Peyer's patch (tissue), 4 donors: Measurements from ENCODE around the gene FIGLA. TPM values are rescaled to one million over a fixed set of nuclear protein-coding genes. Genes with fewer than 3 reads are reported as not detected.
"Not testable (repeated sequence)": the region's sequence is repeated elsewhere in the genome, so short reads cannot be mapped to it uniquely, and the experiment has no call there.

Experiments used
- DNase-seq, 3 donors: peaks; one replicate each; pipeline ENCODE4 v3.0.0-alpha.2; 2017 to 2019
- H3K27ac ChIP-seq, 4 donors: fragments of 200-600 bp; sonication (generic); one replicate each; pipeline ENCODE4 v1.5.1; 2016 to 2019
- H3K27me3 ChIP-seq, 2 donors: fragments of 200-600 bp; sonication (generic); one replicate each; pipeline ENCODE4 v1.5.1; 2019
- H3K36me3 ChIP-seq, 3 donors: fragments of 200-600 bp; sonication (generic); one replicate each; pipeline ENCODE4 v1.5.1; 2016 to 2019
- H3K4me1 ChIP-seq, 4 donors: fragments of 200-600 bp; sonication (generic); one replicate each; pipeline ENCODE4 v1.5.1; 2016 to 2019
- H3K4me3 ChIP-seq, 4 donors: fragments of 200-600 bp; sonication (generic); 1 replicate in 3 of 4; 2 replicates in 1 of 4; pipeline ENCODE4 v1.5.1; 2016 to 2019; ENCODE audit warnings: mild to moderate bottlenecking in 1 of 4
- H3K9me3 ChIP-seq, 4 donors: fragments of 200-600 bp; sonication (generic); one replicate each; pipeline ENCODE4 v1.5.1; 2016 to 2019; ENCODE audit warnings: mild to moderate bottlenecking in 1 of 4
- POLR2A ChIP-seq, 2 donors: fragments of 450-650 bp; IDR thresholded peaks; one replicate each; pipeline ENCODE4 v1.5.1; 2017; ENCODE audit warnings: antibody characterized with exemption in 2 of 2, mild to moderate bottlenecking in 2 of 2, moderate library complexity in 2 of 2
- total RNA-seq, 4 donors: library from RNA; depleted of rRNA; stranded (reverse); fragments of >200 nt; gene quantifications; one replicate each; pipeline ENCODE4 v1.1.0, GENCODE V29; 2016
- TF ChIP-seq, protein P1 (sequence below), 6 experiments: fragments of 450-650 bp in 4 of 6; fragments of 200-600 bp in 2 of 6; sonication (generic) in 1 of 6; IDR thresholded peaks; one replicate each; pipeline ENCODE4 v1.5.1; 2017 to 2019; ENCODE audit warnings: antibody characterized with exemption in 6 of 6, mild to moderate bottlenecking in 3 of 6, moderate library complexity in 1 of 6

The FIGLA gene
- total RNA-seq, 4 donors from 2014 or later: not detected

DNA sequence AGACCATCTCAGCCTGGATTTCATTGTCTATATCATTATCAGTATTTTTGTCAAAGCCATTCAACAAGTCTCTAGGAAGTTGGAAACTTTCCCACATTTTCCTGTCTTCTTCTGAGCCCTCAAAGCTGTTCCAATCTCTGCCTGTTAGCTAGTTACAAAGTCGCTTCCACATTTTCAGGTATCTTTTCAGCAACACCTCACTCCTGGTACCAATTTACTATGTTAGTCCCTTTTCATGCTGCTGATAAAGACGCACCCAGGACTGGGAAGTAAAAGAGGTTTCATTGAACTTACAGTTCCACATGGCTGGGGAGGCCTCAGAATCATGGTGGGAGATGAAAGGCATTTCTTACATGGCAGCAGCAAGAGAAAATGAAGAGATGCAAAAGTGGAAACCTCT lies 9.3 kb upstream of the FIGLA start:
- no peaks in the 10 kb centered on the region for H3K4me1 ChIP-seq
- no peak overlapping the region for H3K27ac ChIP-seq
- peaks cover 0 to 6% (median 0%) of the 10 kb centered on the region in 4 donors for H3K9me3 ChIP-seq
- DNase-seq: no peak
- H3K4me3 ChIP-seq: no peak overlapping the region
- H3K36me3 ChIP-seq: no peaks in the 10 kb centered on the region
- TF ChIP-seq, protein P1, sequence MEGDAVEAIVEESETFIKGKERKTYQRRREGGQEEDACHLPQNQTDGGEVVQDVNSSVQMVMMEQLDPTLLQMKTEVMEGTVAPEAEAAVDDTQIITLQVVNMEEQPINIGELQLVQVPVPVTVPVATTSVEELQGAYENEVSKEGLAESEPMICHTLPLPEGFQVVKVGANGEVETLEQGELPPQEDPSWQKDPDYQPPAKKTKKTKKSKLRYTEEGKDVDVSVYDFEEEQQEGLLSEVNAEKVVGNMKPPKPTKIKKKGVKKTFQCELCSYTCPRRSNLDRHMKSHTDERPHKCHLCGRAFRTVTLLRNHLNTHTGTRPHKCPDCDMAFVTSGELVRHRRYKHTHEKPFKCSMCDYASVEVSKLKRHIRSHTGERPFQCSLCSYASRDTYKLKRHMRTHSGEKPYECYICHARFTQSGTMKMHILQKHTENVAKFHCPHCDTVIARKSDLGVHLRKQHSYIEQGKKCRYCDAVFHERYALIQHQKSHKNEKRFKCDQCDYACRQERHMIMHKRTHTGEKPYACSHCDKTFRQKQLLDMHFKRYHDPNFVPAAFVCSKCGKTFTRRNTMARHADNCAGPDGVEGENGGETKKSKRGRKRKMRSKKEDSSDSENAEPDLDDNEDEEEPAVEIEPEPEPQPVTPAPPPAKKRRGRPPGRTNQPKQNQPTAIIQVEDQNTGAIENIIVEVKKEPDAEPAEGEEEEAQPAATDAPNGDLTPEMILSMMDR (IDR thresholded peaks at IDR 0.05): no peak
- no peak for TF ChIP-seq POLR2A (IDR thresholded peaks at IDR 0.05)
- H3K27me3 ChIP-seq: no peaks in the 10 kb centered on the region

DNA sequence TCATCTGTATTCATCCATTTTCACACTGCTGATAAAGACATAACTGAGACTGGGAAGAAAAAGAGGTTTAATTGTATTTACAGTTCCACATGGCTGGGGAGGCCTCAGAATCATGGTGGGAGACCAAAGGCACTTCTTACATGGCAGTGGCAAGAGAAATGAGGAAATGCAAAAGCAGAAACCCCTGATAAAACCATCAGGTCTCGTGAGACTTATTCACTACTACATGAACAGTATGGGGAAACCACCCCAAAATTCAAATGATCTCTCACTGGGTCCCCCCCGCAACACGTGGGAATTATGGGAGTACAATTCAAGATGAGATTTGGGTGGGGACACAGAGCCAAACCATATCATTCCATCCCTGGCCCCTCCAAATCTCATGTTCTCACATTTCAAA lies 7.6 kb upstream of the FIGLA start:
- H3K9me3 ChIP-seq, H3K27ac ChIP-seq, H3K27me3 ChIP-seq, H3K4me3 ChIP-seq, DNase-seq, H3K4me1 ChIP-seq, H3K36me3 ChIP-seq: not testable (repeated sequence)

- Histone ChIP-seq H3K4me1 (no peaks in the 10 kb centered on the region), H3K4me3 (no peak overlapping the region), H3K27ac (no peak overlapping the region), H3K27me3 (no peaks in the 10 kb centered on the region), H3K36me3 (no peaks in the 10 kb centered on the region), H3K9me3 (peaks cover 0 to 6% (median 0%) of the 10 kb centered on the region in 4 donors)
- DNase-seq: no peak
- no peak for TF ChIP-seq POLR2A (IDR thresholded peaks at IDR 0.05)
- TF ChIP-seq, protein P1 (IDR thresholded peaks at IDR 0.05): no peak
Measured at GRCh38 chr2:70797506-70797905, 7.1 kb upstream of the FIGLA start.

- H3K9me3 ChIP-seq: peaks cover 0 to 6% (median 0%) of the 10 kb centered on the region in 4 donors
- no peaks in the 10 kb centered on the region for H3K27me3 ChIP-seq
- DNase-seq: no peak
- H3K36me3 ChIP-seq: no peaks in the 10 kb centered on the region
- TF ChIP-seq, protein P1 (IDR thresholded peaks at IDR 0.05): no peak
- TF ChIP-seq POLR2A (IDR thresholded peaks at IDR 0.05): no peak
- no peak overlapping the region for H3K27ac ChIP-seq
- no peak overlapping the region for H3K4me3 ChIP-seq
- no peaks in the 10 kb centered on the region for H3K4me1 ChIP-seq
Measured at GRCh38 chr2:70796262-70796661, 5.8 kb upstream of the FIGLA start.

GRCh38 chr2:70795164-70795995 lies 4.9 kb upstream of the FIGLA start:
- no peak overlapping the region for H3K4me3 ChIP-seq
- TF ChIP-seq, protein P1 (IDR thresholded peaks at IDR 0.05): no peak
- TF ChIP-seq POLR2A (IDR thresholded peaks at IDR 0.05): no peak
- peaks cover 0 to 3% of the 10 kb centered on the region in 2 donors for H3K27me3 ChIP-seq
- peaks cover 0 to 6% (median 0%) of the 10 kb centered on the region in 4 donors for H3K4me1 ChIP-seq
- H3K36me3 ChIP-seq: no peaks in the 10 kb centered on the region
- H3K27ac ChIP-seq: no peak overlapping the region
- peaks cover 0 to 6% (median 0%) of the 10 kb centered on the region in 4 donors for H3K9me3 ChIP-seq
- DNase-seq: no peak

DNA sequence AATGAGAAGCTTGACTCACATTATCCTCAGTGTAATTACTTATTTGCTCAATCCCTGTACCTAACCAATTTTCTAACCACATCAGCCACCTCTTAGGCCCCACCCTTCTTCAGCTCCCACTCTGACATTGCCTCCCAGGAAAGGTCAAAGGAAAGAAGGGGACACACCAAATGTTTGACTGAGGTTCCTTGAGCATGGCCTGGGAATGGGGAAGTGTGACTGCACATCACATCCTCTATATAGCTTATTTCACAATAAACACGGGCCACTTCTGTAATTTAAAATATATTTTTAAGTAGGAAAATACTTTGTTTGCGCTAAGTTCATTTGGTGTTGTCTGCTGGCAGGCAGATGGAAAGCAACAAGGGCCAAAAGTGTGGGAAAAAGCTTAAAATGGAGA lies 3.0 kb upstream of the FIGLA start:
- DNase-seq: no peak
- Histone ChIP-seq H3K36me3 (no peaks in the 10 kb centered on the region), H3K4me1 (peaks cover 0 to 16% (median 0%) of the 10 kb centered on the region in 4 donors), H3K4me3 (no peak overlapping the region), H3K27ac (no peak overlapping the region), H3K9me3 (no peaks in the 10 kb centered on the region), H3K27me3 (peaks cover 0 to 7% of the 10 kb centered on the region in 2 donors)
- TF ChIP-seq, protein P1 (IDR thresholded peaks at IDR 0.05): no peak
- TF ChIP-seq POLR2A (IDR thresholded peaks at IDR 0.05): no peak
